GM19395 (cell line): Measurements from ENCODE around the gene RMI2.

Experiments
- ATAC-seq: cut with Tn5 transposase; IDR thresholded peaks from one replicate; pipeline ENCODE4 v1.9.1; 2021; ENCODE audit warnings: mild to moderate bottlenecking, moderate library complexity; ENCODE audit not compliant: unreplicated experiment

Gene RMI2

GRCh38 chr16:11309895-11310633 is 35.2 kb upstream of the RMI2 start:
- ATAC-seq: peak; percentile 40

DNA sequence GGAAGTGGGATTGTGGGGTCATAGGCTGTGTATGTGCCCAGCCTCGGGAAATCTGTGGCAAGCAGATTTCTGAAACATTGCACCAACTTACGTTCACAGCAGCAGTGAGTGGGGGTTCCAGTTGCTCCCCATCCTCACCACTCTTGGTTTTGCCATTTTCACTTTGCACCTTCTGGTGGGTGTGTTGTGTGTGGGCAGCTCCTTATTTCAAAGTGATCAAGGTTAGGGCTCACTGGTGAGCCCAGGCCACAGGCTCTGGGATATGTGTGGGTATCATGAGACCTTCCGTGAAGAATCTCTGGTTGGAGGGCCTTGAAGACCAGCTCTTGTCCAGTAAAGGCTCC is 34.7 kb upstream of the RMI2 start:
- ATAC-seq: no peak

DNA sequence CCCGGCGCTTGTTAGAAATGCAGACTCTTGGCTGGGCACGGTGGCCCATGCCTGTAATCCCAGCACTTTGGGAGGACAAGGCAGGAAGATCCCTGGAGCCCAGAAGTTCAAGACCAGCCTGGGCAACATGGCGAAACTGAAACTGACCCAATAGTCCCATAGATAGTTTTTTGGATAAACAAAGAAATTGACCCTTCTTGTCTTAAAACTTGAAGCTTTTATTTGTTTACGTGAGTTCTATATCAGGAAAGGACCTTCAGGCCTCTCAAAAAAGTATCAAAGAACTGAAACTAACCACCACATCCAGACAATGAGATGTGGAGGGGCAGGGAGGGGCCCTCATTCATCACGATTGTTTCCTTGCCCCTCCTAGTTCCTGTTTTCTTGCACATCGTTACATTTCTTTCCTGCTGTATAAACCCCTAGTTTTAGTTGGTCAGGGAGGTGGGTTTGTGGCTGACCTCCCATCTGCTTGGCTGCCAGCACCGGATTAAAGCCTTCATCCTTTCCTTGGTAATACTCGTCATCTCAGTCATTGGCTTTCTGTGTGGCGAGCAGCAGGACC is 34.2 kb upstream of the RMI2 start:
- ATAC-seq: no peak

DNA sequence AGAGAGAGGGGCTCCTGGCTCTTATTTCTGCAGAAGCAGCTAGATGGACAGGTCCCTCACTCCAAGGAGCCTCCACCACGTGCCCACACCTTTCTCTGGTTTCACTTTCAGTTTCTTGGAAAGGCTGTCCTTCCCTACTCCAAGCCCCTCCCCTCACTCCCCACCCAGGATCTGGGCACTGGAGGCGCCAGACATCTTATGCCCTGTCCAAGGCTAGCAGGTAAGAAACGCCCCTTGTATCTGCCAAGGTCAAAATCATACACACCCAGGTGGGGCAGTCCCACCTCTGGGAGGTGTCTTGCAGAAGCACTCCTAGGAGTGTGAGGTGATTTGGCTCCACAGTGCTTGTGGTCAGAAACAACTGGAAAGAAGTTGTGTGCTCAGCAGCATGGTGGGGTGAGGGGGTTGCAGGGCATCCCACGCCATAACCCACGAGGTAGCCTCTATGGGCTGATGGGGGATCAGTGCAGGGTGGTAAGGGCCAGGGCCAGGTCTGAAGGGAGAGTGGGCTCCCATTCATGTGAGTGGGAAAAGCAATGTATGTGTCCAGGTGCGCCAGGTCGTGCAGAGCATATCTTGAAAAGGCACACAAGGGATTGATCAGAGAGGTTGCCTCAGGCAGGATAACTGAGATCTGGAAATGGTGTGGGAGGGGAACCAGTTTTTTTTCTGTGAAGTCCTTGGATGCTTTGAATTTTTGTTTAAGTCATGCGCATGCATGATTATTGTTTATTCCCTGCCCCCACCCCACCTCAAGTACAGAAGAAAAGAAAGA is 32.4 kb upstream of the RMI2 start:
- no peak for ATAC-seq

GRCh38 chr16:11313493-11314308 is 31.6 kb upstream of the RMI2 start:
- ATAC-seq: no peak

GRCh38 chr16:11314309-11314894 is 30.9 kb upstream of the RMI2 start:
- ATAC-seq: no peak

DNA sequence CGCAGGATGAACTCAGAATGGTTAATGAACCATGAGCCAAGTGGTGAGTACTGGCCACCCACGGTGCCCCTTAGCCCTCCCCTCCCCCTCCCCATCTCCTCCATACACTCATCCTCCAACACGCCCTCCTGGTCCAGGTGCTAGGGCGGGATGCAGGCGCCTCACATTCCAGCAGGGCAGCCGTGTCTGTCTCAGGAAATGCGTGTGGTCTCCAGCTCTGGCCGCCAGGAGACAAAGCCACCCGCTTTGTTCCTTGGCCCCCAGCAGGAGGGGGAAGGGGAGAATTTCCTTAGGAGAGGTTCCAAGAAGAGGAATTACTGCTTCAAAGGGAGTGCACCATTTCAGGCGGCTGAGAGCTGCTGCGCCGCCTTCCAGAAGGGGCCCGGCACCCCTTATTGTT is 29.7 kb upstream of the RMI2 start:
- no peak for ATAC-seq

DNA sequence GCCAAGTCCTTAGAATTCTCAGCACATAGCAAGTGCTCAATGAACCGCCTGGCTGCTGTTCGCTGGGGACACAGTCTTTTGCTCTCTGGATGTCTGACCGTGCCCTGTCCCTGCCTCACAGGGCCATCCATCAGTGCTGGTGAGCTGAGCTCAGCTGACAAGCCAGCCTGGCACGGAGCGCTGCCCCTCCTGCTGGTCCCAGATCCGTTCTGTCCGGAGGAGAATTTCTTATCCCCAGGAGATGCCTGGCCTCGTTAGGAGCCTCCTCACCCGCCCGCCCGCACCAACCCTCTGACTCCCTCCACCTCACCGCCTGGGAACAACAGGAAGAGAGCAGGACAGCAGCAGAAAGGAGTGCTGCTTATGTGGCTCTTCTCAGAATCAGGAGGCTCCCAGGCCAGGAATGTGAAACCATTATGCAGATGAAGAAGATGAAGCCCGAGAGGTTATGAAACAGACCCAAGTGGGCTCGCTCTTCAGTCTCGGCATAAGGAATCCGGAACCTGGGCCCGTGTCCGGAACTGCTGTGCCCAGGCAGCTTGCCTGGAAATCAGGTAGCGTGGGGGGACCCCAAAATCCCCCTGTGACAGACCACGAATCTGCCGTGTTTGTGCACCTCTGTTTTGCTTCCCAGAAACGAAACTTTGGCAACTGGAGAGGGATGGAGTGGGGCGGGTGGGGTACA is 28.8 kb upstream of the RMI2 start:
- no peak for ATAC-seq

GRCh38 chr16:11318817-11319216 is 26.4 kb upstream of the RMI2 start:
- ATAC-seq: no peak

- no peak for ATAC-seq
Observed at GRCh38 chr16:11319529-11320146, 25.6 kb upstream of the RMI2 start.

DNA sequence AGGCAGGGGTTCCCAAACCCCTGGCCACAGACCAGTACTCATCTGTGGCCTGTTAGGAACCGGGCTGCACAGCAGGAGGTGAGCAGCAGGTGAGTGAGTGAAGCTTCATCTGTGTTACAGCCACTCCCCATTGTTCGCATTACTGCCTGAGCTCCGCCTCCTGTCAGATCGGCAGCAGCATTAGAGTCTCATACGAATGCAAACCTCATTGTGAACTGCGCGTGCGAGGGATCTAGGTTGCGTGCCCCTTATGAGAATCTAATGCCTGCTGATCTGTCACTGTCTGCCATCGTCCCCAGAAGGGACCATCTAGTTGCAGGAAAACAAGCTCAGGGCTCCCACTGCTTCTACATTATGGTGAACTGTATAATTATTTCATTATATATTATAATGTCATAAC is 25.1 kb upstream of the RMI2 start:
- ATAC-seq: no peak

DNA sequence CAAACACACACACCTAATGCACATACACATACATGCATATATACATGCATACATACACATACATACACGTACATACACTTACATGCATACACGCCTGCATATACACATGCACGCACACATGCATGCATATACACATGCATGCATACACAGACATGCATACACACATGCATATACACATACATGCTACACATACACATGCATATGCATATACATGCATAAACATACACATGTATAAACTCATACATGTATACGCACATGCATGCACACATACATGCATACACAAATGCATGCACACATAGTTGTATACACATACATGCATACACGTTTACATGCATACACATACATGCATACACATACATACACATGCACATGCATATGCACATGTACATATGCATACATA is 23.6 kb upstream of the RMI2 start:
- ATAC-seq: no peak

DNA sequence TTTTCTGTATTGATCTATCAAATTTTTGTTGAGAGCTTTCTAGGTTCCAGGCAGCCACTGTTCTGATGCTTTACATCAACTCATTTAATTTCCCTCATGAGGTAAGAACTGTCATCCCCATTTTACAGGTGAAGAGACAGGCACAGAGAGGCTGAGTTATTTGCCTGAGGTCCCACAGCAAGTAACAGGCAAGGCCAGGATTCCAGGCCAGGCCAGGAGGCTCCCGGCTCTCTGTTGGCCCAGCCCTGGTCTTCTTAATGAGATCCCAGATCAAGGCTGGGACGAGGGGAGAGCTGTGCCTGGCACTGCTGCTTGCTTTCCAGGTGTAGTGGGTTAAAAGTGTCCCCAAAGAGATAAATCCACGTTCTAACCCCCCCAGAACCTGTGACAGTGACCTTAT is 22.4 kb upstream of the RMI2 start:
- ATAC-seq: no peak

GRCh38 chr16:11323551-11324336 is 21.5 kb upstream of the RMI2 start:
- ATAC-seq: no peak

DNA sequence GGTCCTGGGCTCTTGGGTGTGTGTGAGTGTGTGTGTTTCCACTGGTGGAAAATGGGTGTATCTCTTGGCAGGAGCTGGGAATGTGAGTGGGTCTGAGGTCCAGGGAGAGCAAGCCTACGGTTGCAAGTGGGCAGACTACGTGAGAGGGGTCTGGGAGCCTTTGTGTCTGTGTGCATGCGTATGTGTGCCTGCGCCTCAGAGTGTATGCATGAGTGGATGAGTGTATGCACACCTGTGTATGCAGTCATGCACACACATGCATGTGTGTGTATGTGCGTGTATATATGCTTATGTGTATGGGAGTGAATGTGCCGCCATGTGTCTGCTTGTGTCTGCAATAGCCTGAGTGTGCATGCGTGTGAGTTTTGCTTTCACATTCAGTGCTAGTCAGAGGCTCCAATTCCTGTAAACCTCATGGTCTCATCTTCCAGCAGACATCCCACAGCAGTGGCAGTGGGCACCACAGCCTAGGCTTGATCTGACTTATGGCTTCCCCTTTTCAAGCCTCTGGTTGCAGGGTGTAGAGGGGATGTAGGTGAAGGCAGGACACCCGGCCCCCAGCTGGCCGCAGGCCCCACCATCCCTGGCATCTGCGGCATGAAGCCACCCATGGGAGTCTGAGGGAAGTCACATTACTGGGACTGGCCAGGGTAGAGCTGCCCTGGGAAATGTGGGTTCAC is 19.7 kb upstream of the RMI2 start:
- ATAC-seq: no peak

DNA sequence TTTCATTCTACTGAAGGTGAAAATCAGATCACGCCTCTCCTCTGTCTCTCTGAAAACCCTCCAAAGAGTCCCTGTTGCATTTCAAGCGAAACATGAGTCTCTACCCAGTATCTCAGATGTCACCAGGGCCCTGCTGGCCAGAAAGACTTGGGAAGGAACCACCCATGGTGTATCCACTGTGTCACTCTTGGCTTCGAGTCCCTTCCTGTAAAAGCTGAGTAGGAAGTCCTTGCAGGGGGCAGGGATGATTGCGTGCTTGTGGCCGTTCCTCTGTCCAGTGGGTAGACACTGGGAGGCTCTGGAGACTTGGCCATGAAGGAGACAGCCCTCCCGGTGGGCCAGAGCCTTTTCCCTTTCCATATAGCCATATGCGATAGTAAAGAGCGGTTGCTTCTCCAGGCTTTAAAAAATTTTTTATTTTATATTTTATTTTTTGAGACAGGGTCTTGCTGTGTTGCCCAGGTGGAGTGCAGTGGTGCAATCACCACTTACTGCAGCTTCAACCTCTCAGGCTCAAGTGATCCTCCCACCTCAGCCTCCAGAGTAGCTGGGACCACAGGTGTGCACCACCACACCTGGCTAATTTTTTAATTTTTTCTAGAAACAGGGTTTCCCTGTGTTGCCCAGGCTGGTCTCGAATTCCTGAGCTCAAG is 19.0 kb upstream of the RMI2 start:
- no peak for ATAC-seq

DNA sequence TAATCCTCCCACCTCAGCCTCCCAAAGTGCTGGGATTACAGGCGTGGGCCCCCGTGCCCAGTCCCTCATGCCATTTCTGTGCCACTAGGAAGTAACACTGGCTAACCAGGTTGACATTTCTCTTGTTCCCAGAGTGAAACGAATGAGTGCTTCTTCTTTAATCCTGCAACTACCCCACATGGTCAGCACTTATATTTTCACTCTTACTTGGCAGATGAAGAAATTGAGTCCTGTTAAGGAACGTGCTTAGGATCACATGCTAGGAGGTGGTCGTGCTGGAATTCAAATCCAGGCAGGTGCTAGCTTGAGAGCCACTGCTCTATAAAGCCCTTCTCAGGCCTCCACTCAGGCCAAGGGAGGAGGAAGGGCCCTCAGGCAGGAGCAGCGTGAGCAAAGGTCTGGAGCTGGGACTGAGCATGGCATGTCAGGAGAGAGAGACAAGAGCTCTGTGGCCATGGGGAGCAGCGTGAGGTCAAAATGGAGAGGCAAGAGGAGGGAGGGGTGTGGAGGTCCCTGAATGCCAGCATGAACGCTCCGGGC is 18.5 kb upstream of the RMI2 start:
- ATAC-seq: no peak
